Peyer's patch (tissue), 4 donors: ENCODE results near the gene PCDH19.

ENCODE experiments used
- POLR2A ChIP-seq, 2 donors: fragments of 450-650 bp; IDR thresholded peaks; one replicate each; pipeline ENCODE4 v1.5.1; 2017; ENCODE audit warnings: antibody characterized with exemption in 2 of 2, mild to moderate bottlenecking in 2 of 2, moderate library complexity in 2 of 2
- TF ChIP-seq, protein P1 (sequence below), 6 experiments: fragments of 450-650 bp in 4 of 6; fragments of 200-600 bp in 2 of 6; sonication (generic) in 1 of 6; IDR thresholded peaks; one replicate each; pipeline ENCODE4 v1.5.1; 2017 to 2019; ENCODE audit warnings: antibody characterized with exemption in 6 of 6, mild to moderate bottlenecking in 3 of 6, moderate library complexity in 1 of 6

DNA sequence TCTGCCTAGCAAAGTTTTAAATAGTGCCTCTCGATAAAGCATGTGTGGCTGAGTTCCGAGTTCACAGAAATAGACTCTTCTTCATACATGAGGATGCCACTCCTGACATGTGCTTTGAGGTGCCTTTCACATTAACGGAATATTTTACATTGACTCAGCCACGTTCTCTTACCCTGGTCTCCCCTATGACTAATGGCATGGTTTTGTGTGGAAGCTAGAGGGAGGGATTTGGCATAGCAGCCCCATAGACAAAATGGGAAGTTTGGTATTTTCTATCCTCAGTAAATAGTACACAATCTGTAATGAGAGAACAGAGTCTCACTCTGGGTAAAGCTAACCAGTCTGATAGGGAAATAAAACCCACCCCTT is 68.9 kb downstream of the PCDH19 start:
- no peak for TF ChIP-seq POLR2A (IDR thresholded peaks at IDR 0.05)
- TF ChIP-seq, protein P1, sequence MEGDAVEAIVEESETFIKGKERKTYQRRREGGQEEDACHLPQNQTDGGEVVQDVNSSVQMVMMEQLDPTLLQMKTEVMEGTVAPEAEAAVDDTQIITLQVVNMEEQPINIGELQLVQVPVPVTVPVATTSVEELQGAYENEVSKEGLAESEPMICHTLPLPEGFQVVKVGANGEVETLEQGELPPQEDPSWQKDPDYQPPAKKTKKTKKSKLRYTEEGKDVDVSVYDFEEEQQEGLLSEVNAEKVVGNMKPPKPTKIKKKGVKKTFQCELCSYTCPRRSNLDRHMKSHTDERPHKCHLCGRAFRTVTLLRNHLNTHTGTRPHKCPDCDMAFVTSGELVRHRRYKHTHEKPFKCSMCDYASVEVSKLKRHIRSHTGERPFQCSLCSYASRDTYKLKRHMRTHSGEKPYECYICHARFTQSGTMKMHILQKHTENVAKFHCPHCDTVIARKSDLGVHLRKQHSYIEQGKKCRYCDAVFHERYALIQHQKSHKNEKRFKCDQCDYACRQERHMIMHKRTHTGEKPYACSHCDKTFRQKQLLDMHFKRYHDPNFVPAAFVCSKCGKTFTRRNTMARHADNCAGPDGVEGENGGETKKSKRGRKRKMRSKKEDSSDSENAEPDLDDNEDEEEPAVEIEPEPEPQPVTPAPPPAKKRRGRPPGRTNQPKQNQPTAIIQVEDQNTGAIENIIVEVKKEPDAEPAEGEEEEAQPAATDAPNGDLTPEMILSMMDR (IDR thresholded peaks at IDR 0.05), result no peak
